Spleen (tissue), 11 donors: ENCODE data around the gene ALKBH1. TPM values are rescaled to one million over a fixed set of nuclear protein-coding genes. Genes with fewer than 3 reads are reported as not detected.
A peak's percentile ranks its signal among the peaks of the same experiment; 100 is the strongest.

Experiments used
- DNase-seq: peaks from one replicate; pipeline ENCODE4 v3.0.0-alpha.2; 2020
- H3K27ac ChIP-seq, 8 donors: fragments of 200-600 bp; sonication (generic) in 7 of 8; 1 replicate in 4 of 8; 2 replicates in 4 of 8; pipeline versions ENCODE4 v1.5.0 to v1.8.0; 2016 to 2021; ENCODE audit warnings: inconsistent platforms in 4 of 8, mild to moderate bottlenecking in 4 of 8, moderate library complexity in 1 of 8
- H3K27me3 ChIP-seq, 7 donors: fragments of 200-600 bp; sonication (generic) in 6 of 7; replicated peaks in 1 of 7; 1 replicate in 4 of 7; 2 replicates in 3 of 7; pipeline versions ENCODE4 v1.5.0 to v1.8.0; 2016 to 2021; ENCODE audit warnings: inconsistent platforms in 3 of 7, mild to moderate bottlenecking in 1 of 7
- H3K36me3 ChIP-seq, 6 donors: fragments of 200-600 bp; sonication (generic) in 5 of 6; 1 replicate in 4 of 6; 2 replicates in 2 of 6; pipeline versions ENCODE4 v1.5.0 to v1.8.0; 2016 to 2021; ENCODE audit warnings: inconsistent platforms in 2 of 6
- H3K4me1 ChIP-seq, 6 donors: fragments of 200-600 bp; sonication (generic) in 5 of 6; 1 replicate in 3 of 6; 2 replicates in 3 of 6; pipeline versions ENCODE4 v1.5.0 to v1.8.0; 2016 to 2021; ENCODE audit warnings: inconsistent platforms in 3 of 6
- H3K4me3 ChIP-seq, 8 donors: fragments of 200-600 bp; sonication (generic) in 7 of 8; 1 replicate in 4 of 8; 2 replicates in 4 of 8; pipeline versions ENCODE4 v1.5.0 to v1.8.0; 2016 to 2021; ENCODE audit warnings: inconsistent platforms in 4 of 8, mild to moderate bottlenecking in 4 of 8, moderate library complexity in 2 of 8
- H3K9me3 ChIP-seq, 8 donors: fragments of 200-600 bp; sonication (generic) in 7 of 8; 1 replicate in 4 of 8; 2 replicates in 4 of 8; pipeline versions ENCODE4 v1.5.0 to v1.8.0; 2016 to 2021; ENCODE audit warnings: inconsistent platforms in 4 of 8
- POLR2A ChIP-seq, 3 donors: fragments of 450-650 bp; IDR thresholded peaks; one replicate each; pipeline ENCODE4 v1.5.1; 2017; ENCODE audit warnings: antibody characterized with exemption in 3 of 3, mild to moderate bottlenecking in 1 of 3
- POLR2AphosphoS5 ChIP-seq, 3 donors: sonication (generic); formaldehyde crosslinking; IDR thresholded peaks; one replicate each; pipeline ENCODE4 v1.5.1; 2017; ENCODE audit warnings: antibody characterized with exemption in 3 of 3
- WGBS, 5 donors: extraction: QIAGEN DNeasy Blood & Tissue Kit in 3 of 5; methylation state at CpG; one replicate each; pipeline versions ENCODE4 v1.1.5 to v1.1.7; 2013 to 2018; 5-methylcytosine and 5-hydroxymethylcytosine counted together
- intact Hi-C: fragments of 100-400 bp; cut with DNase I; formaldehyde crosslinking; loops from one replicate; pipeline ENCODE4 v1.15.0; 2023; ENCODE audit warnings: low total_unique reads
- polyA plus RNA-seq, 3 donors: library from polyadenylated mRNA; stranded (reverse); fragments of 200-250 nt; gene quantifications; one replicate each; pipeline ENCODE4 v1.2.1, GENCODE V29; 2013
- total RNA-seq, 7 donors: library from RNA; depleted of rRNA in 3 of 7; stranded (reverse); fragments of >200 nt in 3 of 7; fragmentation: NEBNext Ultra II Directional in 4 of 7; extraction: Animal tissue kit (Norgen Biotek cat#: 25700) in 4 of 7; gene quantifications; one replicate each; pipeline versions ENCODE4 v1.1.0 to v1.2.1, GENCODE V29; 2016 to 2021
- TF ChIP-seq, protein P1 (sequence below), 11 experiments: fragments of 200-600 bp in 7 of 11; fragments of 450-650 bp in 4 of 11; sonication (generic) in 4 of 11; IDR thresholded peaks in 8 of 11; conservative IDR thresholded peaks in 3 of 11; 1 replicate in 7 of 11; 2 replicates in 4 of 11; pipeline versions ENCODE4 v1.4.0 to v1.8.0; 2016 to 2021; ENCODE audit warnings: antibody characterized with exemption in 11 of 11, inconsistent platforms in 4 of 11, mild to moderate bottlenecking in 1 of 11
- donor health status: healthy with polysubstance abuse.
- donor health status: DM: no; HTN: no; CAD: no; lungs with moderate emphysema.
- donor health status: DM: no; HTN: no; CAD: no.
- donor health status: Bipolar disorder and iron deficiency.
- donor health status: healthy.
- donor health status: DM: no; HTN: no; CAD: no.
- donor health status: DM: yes; HTN: yes; CAD: no.

Gene ALKBH1
- total and polyA plus RNA-seq, 10 donors: 7.7 to 17.7 (median 11.2) TPM

DNA sequence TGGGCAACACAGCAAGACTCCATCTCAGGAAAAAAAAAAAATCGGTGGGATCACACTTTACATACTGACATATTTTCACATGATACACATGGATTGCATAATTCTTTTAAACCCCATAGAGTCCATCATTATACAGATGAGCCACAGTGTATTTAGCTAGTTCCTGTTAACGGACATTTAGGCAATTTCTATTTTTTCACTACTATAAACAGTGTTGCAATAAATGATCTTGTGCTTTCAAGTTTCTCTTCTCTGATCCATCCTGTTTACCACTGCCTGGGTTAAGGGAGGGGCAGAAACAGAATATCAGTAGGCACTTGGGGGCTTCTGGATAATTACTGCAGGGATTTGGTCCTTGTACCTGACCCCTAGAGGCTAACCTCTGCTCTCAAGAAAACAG lies 48.0 kb downstream of the ALKBH1 start:
- Histone ChIP-seq H3K36me3 (no peaks in the 10 kb centered on the region), H3K27me3 (no peaks in the 10 kb centered on the region), H3K9me3 (no peaks in the 10 kb centered on the region), H3K4me1 (peaks cover 0 to 49% (median 26%) of the 10 kb centered on the region in 6 donors), H3K4me3 (no peak overlapping the region), H3K27ac (peak overlapping the region in 4 of 8 donors; percentile 29 to 80 (median 68))
- intact Hi-C loops: loop anchor here (10.0 kb wide), 1 partner anchor 55 kb away; no protein-coding TSS in a partner anchor
- 48 to 80% (median 62%) methylated on average over 2 of the region's 2 CpGs for WGBS, 5 donors
- DNase-seq: no peak
- TF ChIP-seq POLR2A (IDR thresholded peaks at IDR 0.05): no peak
- TF ChIP-seq, protein P1, sequence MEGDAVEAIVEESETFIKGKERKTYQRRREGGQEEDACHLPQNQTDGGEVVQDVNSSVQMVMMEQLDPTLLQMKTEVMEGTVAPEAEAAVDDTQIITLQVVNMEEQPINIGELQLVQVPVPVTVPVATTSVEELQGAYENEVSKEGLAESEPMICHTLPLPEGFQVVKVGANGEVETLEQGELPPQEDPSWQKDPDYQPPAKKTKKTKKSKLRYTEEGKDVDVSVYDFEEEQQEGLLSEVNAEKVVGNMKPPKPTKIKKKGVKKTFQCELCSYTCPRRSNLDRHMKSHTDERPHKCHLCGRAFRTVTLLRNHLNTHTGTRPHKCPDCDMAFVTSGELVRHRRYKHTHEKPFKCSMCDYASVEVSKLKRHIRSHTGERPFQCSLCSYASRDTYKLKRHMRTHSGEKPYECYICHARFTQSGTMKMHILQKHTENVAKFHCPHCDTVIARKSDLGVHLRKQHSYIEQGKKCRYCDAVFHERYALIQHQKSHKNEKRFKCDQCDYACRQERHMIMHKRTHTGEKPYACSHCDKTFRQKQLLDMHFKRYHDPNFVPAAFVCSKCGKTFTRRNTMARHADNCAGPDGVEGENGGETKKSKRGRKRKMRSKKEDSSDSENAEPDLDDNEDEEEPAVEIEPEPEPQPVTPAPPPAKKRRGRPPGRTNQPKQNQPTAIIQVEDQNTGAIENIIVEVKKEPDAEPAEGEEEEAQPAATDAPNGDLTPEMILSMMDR (IDR thresholded peaks at IDR 0.05 in 8 of 11, conservative IDR thresholded peaks at IDR 0.05 in 3 of 11): no peak
- TF ChIP-seq POLR2AphosphoS5 (IDR thresholded peaks at IDR 0.05): no peak

DNA sequence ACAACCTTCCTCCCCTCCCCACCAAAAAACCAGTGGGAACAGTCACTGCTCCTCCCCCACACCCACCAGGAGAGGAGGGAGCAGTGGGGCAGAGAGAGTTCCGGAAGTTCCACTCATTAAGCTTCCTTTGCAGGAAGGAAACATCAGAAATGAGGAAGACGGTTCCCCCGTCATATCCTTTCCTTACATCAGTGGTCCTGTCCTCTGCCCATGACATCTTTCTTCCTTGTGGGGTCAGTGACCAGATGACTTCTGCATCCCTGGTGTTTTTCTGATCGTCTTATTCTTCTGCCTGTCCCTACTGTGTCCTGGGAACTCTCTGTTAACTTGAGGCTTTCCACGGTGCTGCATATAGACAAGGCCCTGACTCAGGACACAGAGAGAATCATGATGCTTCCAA lies 50.5 kb downstream of the ALKBH1 start:
- WGBS, 5 donors: 26 to 41% (median 39%) methylated on average over 5 of the region's 5 CpGs
- H3K27me3 ChIP-seq: no peaks in the 10 kb centered on the region
- no peak for DNase-seq
- H3K36me3 ChIP-seq: no peaks in the 10 kb centered on the region
- peak overlapping the region in 6 of 8 donors; percentile 3 to 80 (median 50) for H3K27ac ChIP-seq
- no peak overlapping the region for H3K4me3 ChIP-seq
- H3K9me3 ChIP-seq: no peaks in the 10 kb centered on the region
- intact Hi-C loops: loop anchor here (10.0 kb wide), 1 partner anchor 58 kb away; no protein-coding TSS in a partner anchor
- TF ChIP-seq POLR2AphosphoS5 (IDR thresholded peaks at IDR 0.05) (peak in 1 of 3 donors; percentile 79), POLR2A (IDR thresholded peaks at IDR 0.05) (no peak)
- TF ChIP-seq, protein P1 (IDR thresholded peaks at IDR 0.05 in 8 of 11, conservative IDR thresholded peaks at IDR 0.05 in 3 of 11): no peak
- H3K4me1 ChIP-seq: peaks cover 0 to 71% (median 32%) of the 10 kb centered on the region in 6 donors

DNA sequence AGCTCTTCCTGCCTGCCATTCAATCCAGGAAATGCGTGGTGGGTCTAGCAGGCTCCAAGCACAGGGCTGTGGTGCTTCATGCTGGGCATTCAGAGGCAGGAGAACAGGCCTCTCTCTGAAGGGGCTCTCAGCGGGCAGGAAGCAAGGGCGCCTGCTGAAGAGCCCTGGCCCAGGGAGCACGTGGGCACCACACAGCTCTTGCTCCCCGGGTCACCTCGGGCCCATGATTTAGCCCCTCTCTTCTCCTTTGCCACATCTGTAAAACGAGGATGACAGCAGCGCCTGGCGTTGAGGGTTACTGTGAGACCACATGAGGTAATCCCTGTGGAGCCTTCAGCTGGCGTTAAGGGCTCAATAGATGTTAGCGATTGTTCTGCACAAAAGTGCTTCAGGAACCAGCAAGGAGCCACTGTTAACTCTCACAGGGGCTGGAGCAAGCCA lies 53.8 kb downstream of the ALKBH1 start:
- 58 to 81% (median 64%) methylated on average over 4 to 11 of the region's 11 CpGs for WGBS, 5 donors
- no peaks in the 10 kb centered on the region for H3K27me3 ChIP-seq
- TF ChIP-seq, protein P1 (IDR thresholded peaks at IDR 0.05 in 8 of 11, conservative IDR thresholded peaks at IDR 0.05 in 3 of 11): no peak
- no peak for TF ChIP-seq POLR2AphosphoS5 (IDR thresholded peaks at IDR 0.05)
- TF ChIP-seq POLR2A (IDR thresholded peaks at IDR 0.05): no peak

DNA sequence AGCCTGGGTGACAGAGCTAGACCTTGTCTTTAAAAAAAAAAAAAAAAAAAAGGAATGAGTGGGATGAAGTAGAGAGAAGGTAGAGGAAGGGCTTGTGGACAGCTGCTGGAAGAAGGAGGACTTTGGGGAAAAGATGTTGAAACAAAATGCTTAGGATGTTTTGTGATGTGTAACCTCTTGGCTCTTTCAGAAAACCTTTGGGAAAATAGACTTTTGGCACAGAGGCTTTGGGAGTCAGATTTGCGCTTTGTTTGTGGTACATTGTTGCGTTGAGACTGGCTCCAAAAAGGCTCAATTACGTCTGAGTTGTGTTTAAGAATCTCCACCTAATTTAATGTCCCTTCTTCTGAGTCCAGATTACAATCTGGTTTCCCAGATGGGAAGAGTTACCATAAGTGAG lies 58.5 kb downstream of the ALKBH1 start:
- H3K36me3 ChIP-seq: no peaks in the 10 kb centered on the region
- TF ChIP-seq, protein P1 (IDR thresholded peaks at IDR 0.05 in 8 of 11, conservative IDR thresholded peaks at IDR 0.05 in 3 of 11): no peak
- TF ChIP-seq POLR2AphosphoS5 (IDR thresholded peaks at IDR 0.05): no peak
- TF ChIP-seq POLR2A (IDR thresholded peaks at IDR 0.05): no peak
- H3K4me3 ChIP-seq: no peak overlapping the region
- intact Hi-C loops: no loop called here
- WGBS, 5 donors: 91 to 96% (median 93%) methylated on average over 3 of the region's 3 CpGs
- peaks cover 0 to 5% (median 0%) of the 10 kb centered on the region in 8 donors for H3K9me3 ChIP-seq
- H3K4me1 ChIP-seq: peaks cover 0 to 18% (median 4%) of the 10 kb centered on the region in 6 donors
- H3K27ac ChIP-seq: no peak overlapping the region
- H3K27me3 ChIP-seq: no peaks in the 10 kb centered on the region
- DNase-seq: no peak

More for the DNA sequence above, 53.8 kb downstream of the ALKBH1 start:
- peak overlapping the region in 3 of 8 donors; percentile 15 to 78 (median 70) for H3K27ac ChIP-seq
- intact Hi-C loops: loop anchor here (10.0 kb wide), 1 partner anchor 61 kb away; no protein-coding TSS in a partner anchor
- H3K4me1 ChIP-seq: peaks cover 0 to 59% (median 32%) of the 10 kb centered on the region in 6 donors
- H3K9me3 ChIP-seq: no peaks in the 10 kb centered on the region
- H3K4me3 ChIP-seq: no peak overlapping the region
- DNase-seq: no peak
- H3K36me3 ChIP-seq: no peaks in the 10 kb centered on the region
